ENCODE data around the gene FER1L5. TPM values are rescaled to one million over a fixed set of nuclear protein-coding genes. Genes with fewer than 3 reads are reported as not detected.
"Not testable (repeated sequence)": the region's sequence is repeated elsewhere in the genome, so short reads cannot be mapped to it uniquely, and the experiment has no call there.

Gene FER1L5
- total and polyA plus RNA-seq, 10 donors, result 0.02 to 0.23 (median 0.10) TPM; not detected in 3

DNA sequence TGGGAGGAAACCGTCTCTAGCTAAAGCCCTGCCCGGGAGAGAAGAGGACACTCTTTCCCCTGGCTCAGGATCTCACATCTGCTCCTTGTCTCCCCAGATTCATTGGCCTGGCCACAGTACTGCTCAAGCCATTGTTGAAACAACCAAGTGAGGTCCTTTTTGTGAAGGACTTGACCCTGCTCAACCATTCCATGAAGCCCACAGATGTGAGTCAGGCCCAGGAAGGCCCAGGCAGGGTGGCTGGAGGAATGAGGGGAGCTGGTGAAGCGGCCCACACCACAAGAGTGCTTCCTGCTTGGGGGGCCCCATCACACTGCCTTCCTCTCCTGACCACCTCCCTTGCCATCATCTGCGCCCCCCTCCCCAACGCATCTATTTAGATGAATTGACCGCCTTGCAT is 5.1 kb downstream of the FER1L5 start:
- intact Hi-C loops (cut with DNase I; ENCODE audit: low total_unique reads), result loop anchor here (10.0 kb wide), 1 partner anchor 87 kb away; no protein-coding TSS in a partner anchor

DNA sequence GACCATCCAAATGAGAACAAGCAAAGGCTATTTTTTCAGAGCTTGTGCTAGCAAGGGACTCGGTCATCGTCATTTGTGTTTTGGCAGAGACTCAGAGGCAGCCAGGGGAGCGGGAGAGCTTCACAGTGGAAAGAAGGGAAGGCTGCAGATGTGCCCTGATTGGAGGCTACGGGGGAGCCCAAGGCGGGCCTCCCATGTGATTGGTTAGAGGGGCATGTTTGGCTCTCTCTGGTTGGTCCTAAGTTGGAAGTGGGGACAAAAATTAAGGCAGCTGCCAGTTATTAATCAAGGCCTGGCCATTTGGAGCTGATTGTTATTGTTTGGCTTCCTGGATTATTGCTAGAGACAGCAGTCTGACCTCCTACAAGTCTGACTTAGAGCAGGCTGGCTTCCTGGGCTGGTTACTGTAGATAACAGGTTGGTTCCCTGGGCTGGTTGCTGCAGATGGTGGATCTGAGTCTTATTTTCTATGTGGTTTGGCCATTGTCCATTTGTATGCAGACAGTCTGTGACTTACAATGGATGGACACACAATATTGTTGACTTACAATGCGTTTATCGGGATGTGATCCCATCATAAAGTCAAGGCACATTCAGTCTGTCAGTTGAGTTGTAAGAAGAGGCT is 5.9 kb downstream of the FER1L5 start:
- no peaks in the 10 kb centered on the region for H3K9me3 ChIP-seq
- intact Hi-C loops (cut with DNase I; ENCODE audit: low total_unique reads), result loop anchor here (10.0 kb wide), 1 partner anchor 86 kb away; no protein-coding TSS in a partner anchor
- no peaks in the 10 kb centered on the region for H3K4me1 ChIP-seq
- no peak overlapping the region for H3K27ac ChIP-seq
- no peaks in the 10 kb centered on the region for H3K27me3 ChIP-seq (replicated peaks in 1 of 7)
- no peak overlapping the region for H3K4me3 ChIP-seq
- WGBS, 5 donors, result 90 to 98% (median 93%) methylated on average over 7 of the region's 7 CpGs
- no peaks in the 10 kb centered on the region for H3K36me3 ChIP-seq
- TF ChIP-seq, protein P1, sequence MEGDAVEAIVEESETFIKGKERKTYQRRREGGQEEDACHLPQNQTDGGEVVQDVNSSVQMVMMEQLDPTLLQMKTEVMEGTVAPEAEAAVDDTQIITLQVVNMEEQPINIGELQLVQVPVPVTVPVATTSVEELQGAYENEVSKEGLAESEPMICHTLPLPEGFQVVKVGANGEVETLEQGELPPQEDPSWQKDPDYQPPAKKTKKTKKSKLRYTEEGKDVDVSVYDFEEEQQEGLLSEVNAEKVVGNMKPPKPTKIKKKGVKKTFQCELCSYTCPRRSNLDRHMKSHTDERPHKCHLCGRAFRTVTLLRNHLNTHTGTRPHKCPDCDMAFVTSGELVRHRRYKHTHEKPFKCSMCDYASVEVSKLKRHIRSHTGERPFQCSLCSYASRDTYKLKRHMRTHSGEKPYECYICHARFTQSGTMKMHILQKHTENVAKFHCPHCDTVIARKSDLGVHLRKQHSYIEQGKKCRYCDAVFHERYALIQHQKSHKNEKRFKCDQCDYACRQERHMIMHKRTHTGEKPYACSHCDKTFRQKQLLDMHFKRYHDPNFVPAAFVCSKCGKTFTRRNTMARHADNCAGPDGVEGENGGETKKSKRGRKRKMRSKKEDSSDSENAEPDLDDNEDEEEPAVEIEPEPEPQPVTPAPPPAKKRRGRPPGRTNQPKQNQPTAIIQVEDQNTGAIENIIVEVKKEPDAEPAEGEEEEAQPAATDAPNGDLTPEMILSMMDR (IDR thresholded peaks at IDR 0.05 in 8 of 11, conservative IDR thresholded peaks at IDR 0.05 in 3 of 11), result no peak
- no peak for DNase-seq

More for the DNA sequence above, 5.1 kb downstream of the FER1L5 start:
- Histone ChIP-seq H3K27ac (no peak overlapping the region), H3K36me3 (no peaks in the 10 kb centered on the region), H3K27me3 (replicated peaks in 1 of 7) (no peaks in the 10 kb centered on the region), H3K9me3 (no peaks in the 10 kb centered on the region), H3K4me3 (no peak overlapping the region), H3K4me1 (no peaks in the 10 kb centered on the region)
- WGBS, 5 donors, result 91 to 97% (median 92%) methylated on average over 6 of the region's 6 CpGs
- no peak for TF ChIP-seq POLR2AphosphoS5 (IDR thresholded peaks at IDR 0.05)
- TF ChIP-seq, protein P1 (IDR thresholded peaks at IDR 0.05 in 8 of 11, conservative IDR thresholded peaks at IDR 0.05 in 3 of 11), result no peak
- no peak for TF ChIP-seq POLR2A (IDR thresholded peaks at IDR 0.05)
- DNase-seq, result no peak

DNA sequence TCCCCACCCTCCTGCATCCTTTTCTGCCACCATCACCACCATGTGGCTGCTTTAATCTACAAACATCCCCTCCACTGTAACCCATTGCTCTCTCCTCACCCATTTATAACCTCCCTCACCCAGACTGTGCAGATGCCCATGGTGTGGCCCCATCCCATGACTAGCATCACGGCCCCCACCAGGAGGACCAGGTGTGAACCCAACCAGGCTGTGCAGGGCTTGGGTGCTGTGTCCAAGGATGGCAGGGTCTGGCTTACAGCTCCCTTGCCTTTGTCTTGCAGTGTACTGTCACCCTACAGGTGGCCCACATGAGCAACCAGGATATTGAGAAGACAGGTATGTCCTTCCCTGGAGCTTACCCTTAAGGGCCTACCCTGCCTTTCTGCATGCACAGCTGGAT is 6.8 kb downstream of the FER1L5 start:
- no peak for DNase-seq
- Histone ChIP-seq H3K36me3 (no peaks in the 10 kb centered on the region), H3K4me3 (no peak overlapping the region), H3K27ac (no peak overlapping the region), H3K9me3 (no peaks in the 10 kb centered on the region), H3K27me3 (replicated peaks in 1 of 7) (no peaks in the 10 kb centered on the region), H3K4me1 (no peaks in the 10 kb centered on the region)
- intact Hi-C loops (cut with DNase I; ENCODE audit: low total_unique reads), result loop anchor here (10.0 kb wide), 1 partner anchor 85 kb away; no protein-coding TSS in a partner anchor
- WGBS, 5 donors, result 90 to 100% (median 93%) methylated on average over 1 of the region's 1 CpG
- TF ChIP-seq, protein P1 (IDR thresholded peaks at IDR 0.05 in 8 of 11, conservative IDR thresholded peaks at IDR 0.05 in 3 of 11), result no peak
- TF ChIP-seq POLR2AphosphoS5 (IDR thresholded peaks at IDR 0.05) (no peak), POLR2A (IDR thresholded peaks at IDR 0.05) (no peak)

DNA sequence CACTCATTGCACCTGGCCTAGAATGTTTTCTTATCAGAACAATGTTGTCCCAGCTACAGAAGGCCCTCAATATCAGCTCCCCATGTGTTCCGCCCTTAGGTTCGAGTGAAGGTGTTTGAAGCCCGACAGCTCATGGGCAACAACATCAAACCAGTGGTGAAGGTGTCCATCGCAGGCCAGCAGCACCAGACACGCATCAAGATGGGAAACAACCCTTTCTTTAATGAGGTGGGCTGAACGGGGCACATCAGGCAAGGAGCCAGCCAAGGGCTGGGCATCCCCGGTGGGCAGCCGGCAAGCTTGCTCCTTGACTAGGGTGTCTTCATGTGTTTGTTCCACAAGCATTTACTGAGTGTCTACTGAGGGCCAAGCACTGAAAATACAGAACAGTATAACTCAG is 9.2 kb downstream of the FER1L5 start:
- TF ChIP-seq, protein P1 (IDR thresholded peaks at IDR 0.05 in 8 of 11, conservative IDR thresholded peaks at IDR 0.05 in 3 of 11), result no peak
- no peak for TF ChIP-seq POLR2A (IDR thresholded peaks at IDR 0.05)
- no peak for TF ChIP-seq POLR2AphosphoS5 (IDR thresholded peaks at IDR 0.05)
- H3K9me3 ChIP-seq, result no peaks in the 10 kb centered on the region
- no peak for DNase-seq
- intact Hi-C loops (cut with DNase I; ENCODE audit: low total_unique reads), result no loop called here
- H3K36me3 ChIP-seq, result no peaks in the 10 kb centered on the region
- H3K27me3 ChIP-seq (replicated peaks in 1 of 7), result no peaks in the 10 kb centered on the region
- H3K27ac ChIP-seq, result no peak overlapping the region
- H3K4me3 ChIP-seq, result no peak overlapping the region
- peaks cover 0 to 17% (median 0%) of the 10 kb centered on the region in 6 donors for H3K4me1 ChIP-seq
- WGBS, 5 donors, result 88 to 96% (median 94%) methylated on average over 7 to 8 of the region's 8 CpGs

DNA sequence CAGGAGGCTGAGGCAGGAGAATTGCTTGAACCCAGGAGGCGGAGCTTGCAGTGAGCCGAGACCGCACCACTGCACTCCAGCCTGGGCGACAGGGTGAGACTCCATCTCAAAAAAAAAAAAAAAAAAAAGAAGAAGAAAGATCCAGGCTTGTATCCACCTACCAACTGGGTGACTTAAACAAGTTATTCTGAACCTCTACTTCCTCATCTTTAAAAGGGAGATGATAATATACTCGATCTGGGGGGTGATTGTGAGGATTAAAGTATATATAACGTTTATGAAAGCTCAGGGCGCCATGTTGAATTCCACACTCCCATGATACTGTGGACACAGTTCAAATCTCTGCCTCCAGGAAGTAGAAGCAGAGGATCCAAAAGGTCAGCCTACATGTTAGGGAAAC is 12.2 kb downstream of the FER1L5 start:
- H3K4me1 ChIP-seq, result peaks cover 0 to 20% (median 0%) of the 10 kb centered on the region in 6 donors
- 82 to 92% (median 86%) methylated on average over 7 of the region's 7 CpGs for WGBS, 5 donors
- H3K9me3 ChIP-seq; intact Hi-C loops (cut with DNase I; ENCODE audit: low total_unique reads); H3K27ac ChIP-seq; DNase-seq; H3K4me3 ChIP-seq; H3K27me3 ChIP-seq (replicated peaks in 1 of 7); H3K36me3 ChIP-seq: not testable (repeated sequence)

Data from spleen (tissue), 11 donors.